ENCODE measurements around the gene TOR1AIP1. TPM values are rescaled to one million over a fixed set of nuclear protein-coding genes. Genes with fewer than 3 reads are reported as not detected.

TOR1AIP1 gene
- total RNA-seq, 1 experiment from 2014 or later, result 31.9 TPM

DNA sequence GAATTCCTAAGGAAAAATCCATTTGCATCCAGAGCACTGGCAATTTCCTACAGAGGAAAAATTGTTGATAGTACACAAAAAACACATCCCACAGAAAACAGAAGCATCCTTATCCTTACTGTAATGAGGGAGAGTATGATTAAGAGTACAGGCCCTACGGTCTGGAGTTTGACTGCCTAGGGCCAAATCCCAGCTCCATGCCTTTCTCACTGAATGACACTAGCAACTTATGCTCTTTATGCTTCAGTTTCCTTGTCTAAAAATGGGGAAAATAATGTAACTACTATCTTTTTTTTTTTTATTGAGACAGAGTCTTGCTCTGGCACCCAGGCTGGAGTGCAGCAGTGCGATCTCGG lies 44.7 kb downstream of the TOR1AIP1 start:
- CTCF ChIA-PET, result no interaction called here
- no peak for TF ChIP-seq EZH2 (IDR thresholded peaks at IDR 0.05; ENCODE audit: borderline replicate concordance, low read depth, low read length, poor library complexity, severe bottlenecking)
- TF ChIP-seq CTCF (conservative IDR thresholded peaks at IDR 0.05; ENCODE audit: low read depth, low read length), result no peak

DNA sequence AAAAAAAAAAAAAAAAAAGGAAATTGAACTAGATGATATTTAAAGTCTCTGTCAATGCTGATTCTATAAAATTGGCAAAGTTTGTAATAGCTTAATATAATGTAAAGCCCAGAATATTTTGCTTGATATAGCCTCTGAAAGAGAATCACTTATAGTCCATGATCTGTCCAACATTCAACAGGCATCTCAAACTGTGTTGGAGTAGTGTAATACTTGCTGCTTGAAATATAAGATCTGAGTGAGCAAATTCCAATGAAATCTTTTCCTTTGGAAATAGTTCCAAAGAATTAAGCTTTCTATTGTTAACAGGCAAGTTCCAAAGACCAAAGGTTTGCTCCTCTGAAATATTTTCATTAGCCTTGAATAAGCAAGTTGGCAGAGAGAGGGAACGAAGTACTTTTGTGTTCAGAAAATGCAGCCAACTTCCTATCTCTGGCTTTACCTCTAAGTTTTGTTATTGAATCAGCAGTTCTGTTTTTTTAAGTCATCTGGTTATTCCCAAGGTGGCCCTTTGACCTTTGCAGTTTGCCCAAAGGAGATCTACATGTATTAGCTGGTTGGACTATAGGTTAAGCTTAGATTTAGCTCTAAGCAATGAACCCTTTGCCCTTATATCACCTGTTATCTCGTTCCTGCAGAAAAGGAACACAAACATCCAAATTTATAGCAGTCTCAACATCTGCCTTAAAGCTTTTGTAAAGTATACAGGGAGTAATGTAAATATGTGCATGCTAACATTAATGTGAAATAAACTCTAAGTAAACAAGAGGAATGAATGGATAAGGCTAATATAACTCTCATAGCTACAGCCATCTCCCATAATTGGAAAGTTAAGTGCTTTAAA lies 48.1 kb downstream of the TOR1AIP1 start:
- BruUV-seq (replicated peaks), result no TSS peak
- H3K4me1 ChIP-seq (ENCODE audit: insufficient read depth, low read length, poor library complexity, severe bottlenecking), result no peaks in the 10 kb centered on the region
- no peak overlapping the region for H3K27ac ChIP-seq (ENCODE audit: low read depth, low read length, poor library complexity, severe bottlenecking)
- H3K4me3 ChIP-seq (ENCODE audit: low read depth, low read length, poor library complexity, severe bottlenecking), result no peak overlapping the region
- no peaks in the 10 kb centered on the region for H3K36me3 ChIP-seq (ENCODE audit: insufficient read depth, low read length, poor library complexity, severe bottlenecking)
- no peaks in the 10 kb centered on the region for H3K9me3 ChIP-seq (ENCODE audit: low read depth, low read length, poor library complexity, severe bottlenecking)
- peaks cover 66% of the 10 kb centered on the region for H3K27me3 ChIP-seq (replicated peaks; ENCODE audit: insufficient read depth, low read depth, low read length, poor library complexity)
- ChIA-PET CTCF (no interaction called here), POLR2A (ENCODE audit: low non-redundant PET) (no interaction called here)
- TF ChIP-seq EZH2 (IDR thresholded peaks at IDR 0.05; ENCODE audit: borderline replicate concordance, low read depth, low read length, poor library complexity, severe bottlenecking) (no peak), CTCF (conservative IDR thresholded peaks at IDR 0.05; ENCODE audit: low read depth, low read length) (no peak)
- intact Hi-C loops (cut with micrococcal nuclease; ENCODE audit: unreplicated experiment), result no loop called here
- no peak for DNase-seq (ENCODE audit: low spot score)

More for the DNA sequence above, 44.7 kb downstream of the TOR1AIP1 start:
- no peak for DNase-seq (ENCODE audit: low spot score)
- H3K27ac ChIP-seq (ENCODE audit: low read depth, low read length, poor library complexity, severe bottlenecking), result no peak overlapping the region
- no peaks in the 10 kb centered on the region for H3K36me3 ChIP-seq (ENCODE audit: insufficient read depth, low read length, poor library complexity, severe bottlenecking)
- POLR2A ChIA-PET (ENCODE audit: low non-redundant PET), result interaction anchor here (0.7 kb wide), 3 partner anchors 18 to 210 kb away, joined by 3 to 4 read pairs (median 3); no protein-coding TSS in a partner anchor
- intact Hi-C loops (cut with micrococcal nuclease; ENCODE audit: unreplicated experiment), result no loop called here
- H3K4me1 ChIP-seq (ENCODE audit: insufficient read depth, low read length, poor library complexity, severe bottlenecking), result no peaks in the 10 kb centered on the region
- no TSS peak for BruUV-seq (replicated peaks)
- H3K27me3 ChIP-seq (replicated peaks; ENCODE audit: insufficient read depth, low read depth, low read length, poor library complexity), result peaks cover 35% of the 10 kb centered on the region
- H3K4me3 ChIP-seq (ENCODE audit: low read depth, low read length, poor library complexity, severe bottlenecking), result no peak overlapping the region
- H3K9me3 ChIP-seq (ENCODE audit: low read depth, low read length, poor library complexity, severe bottlenecking), result no peaks in the 10 kb centered on the region

GRCh38 chr1:179930867-179931266 lies 48.8 kb downstream of the TOR1AIP1 start:
- DNase-seq (ENCODE audit: low spot score), result no peak
- intact Hi-C loops (cut with micrococcal nuclease; ENCODE audit: unreplicated experiment), result no loop called here
- Histone ChIP-seq H3K4me3 (ENCODE audit: low read depth, low read length, poor library complexity, severe bottlenecking) (no peak overlapping the region), H3K4me1 (ENCODE audit: insufficient read depth, low read length, poor library complexity, severe bottlenecking) (no peaks in the 10 kb centered on the region), H3K9me3 (ENCODE audit: low read depth, low read length, poor library complexity, severe bottlenecking) (no peaks in the 10 kb centered on the region), H3K27ac (ENCODE audit: low read depth, low read length, poor library complexity, severe bottlenecking) (no peak overlapping the region), H3K27me3 (replicated peaks; ENCODE audit: insufficient read depth, low read depth, low read length, poor library complexity) (peaks cover 72% of the 10 kb centered on the region), H3K36me3 (ENCODE audit: insufficient read depth, low read length, poor library complexity, severe bottlenecking) (no peaks in the 10 kb centered on the region)
- no TSS peak for BruUV-seq (replicated peaks)
- CTCF ChIA-PET, result no interaction called here
- POLR2A ChIA-PET (ENCODE audit: low non-redundant PET), result no interaction called here
- TF ChIP-seq EZH2 (IDR thresholded peaks at IDR 0.05; ENCODE audit: borderline replicate concordance, low read depth, low read length, poor library complexity, severe bottlenecking) (no peak), CTCF (conservative IDR thresholded peaks at IDR 0.05; ENCODE audit: low read depth, low read length) (no peak)
